Effector memory CD8-positive, alpha-beta T cell (primary cell): Measurements from ENCODE around the gene TMPRSS11D.

Source experiments
- ATAC-seq: fragments of 150-1000 bp; cut with Tn5 transposase; replicated peaks from 2 replicates; pipeline ENCODE4 v1.10.0; 2021; ENCODE audit warnings: mild to moderate bottlenecking, moderate library complexity
- DNase-seq, 3 experiments: peaks; one replicate each; pipeline ENCODE4 v3.0.0; 2021
- H3K27ac Mint-ChIP-seq, 2 donors: one replicate each; pipeline ENCODE4 v1.8.0; 2022; ENCODE audit warnings: mild to moderate bottlenecking in 2 of 2, mixed read lengths in 2 of 2, moderate library complexity in 2 of 2
- H3K27me3 Mint-ChIP-seq, 2 donors: one replicate each; pipeline ENCODE4 v1.8.0; 2022; ENCODE audit warnings: mixed read lengths in 2 of 2
- H3K36me3 Mint-ChIP-seq: one replicate; pipeline ENCODE4 v1.8.0; 2022; ENCODE audit warnings: mild to moderate bottlenecking, moderate library complexity, mixed read lengths; ENCODE audit not compliant: insufficient read depth
- H3K4me1 Mint-ChIP-seq, 2 donors: one replicate each; pipeline ENCODE4 v1.8.0; 2022; ENCODE audit warnings: low read depth in 2 of 2, mixed read lengths in 2 of 2
- H3K4me3 Mint-ChIP-seq, 2 donors: one replicate each; pipeline ENCODE4 v1.8.0; 2022; ENCODE audit warnings: mild to moderate bottlenecking in 2 of 2, mixed read lengths in 2 of 2, moderate library complexity in 2 of 2
- H3K9me3 Mint-ChIP-seq, 2 donors: one replicate each; pipeline ENCODE4 v1.8.0; 2022; ENCODE audit warnings: mixed read lengths in 2 of 2
- total RNA-seq, 9 experiments: gene quantifications; one replicate each; lab custom pipeline; 2026; lab: John Stamatoyannopoulos, UW

The TMPRSS11D gene
- 0 to 0.06 (median 0) reads per million in 9 experiments for total RNA-seq

DNA sequence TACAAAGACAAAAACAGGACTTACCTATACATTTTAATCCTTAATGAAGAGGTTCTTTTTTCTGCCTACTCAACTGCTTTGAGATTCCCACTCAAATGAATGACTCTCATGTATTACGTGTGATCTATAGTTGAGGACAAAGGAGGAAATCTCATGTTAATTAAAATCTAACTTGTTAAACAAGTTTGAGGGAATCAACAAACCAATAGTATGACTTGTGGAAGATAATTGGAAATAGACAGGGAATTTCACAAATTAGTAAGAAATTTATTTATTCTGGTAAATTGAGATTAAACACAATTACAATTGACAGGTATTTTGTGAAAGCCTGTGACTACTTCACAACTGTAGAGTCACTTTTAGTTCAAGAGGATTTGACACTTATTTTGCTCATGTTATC, at the start of gene TMPRSS11D:
Gene TMPRSS11D, minus strand, starts transcription at position 101 of the 400 bp plus-strand sequence. Its CDS starts 69 bp downstream, at position 32.
- Mint-ChIP-seq H3K4me1 (no peaks in the 10 kb centered on the region), H3K36me3 (no peaks in the 10 kb centered on the region), H3K4me3 (no peak within 1 kb of the TSS), H3K9me3 (peaks cover 0 to 4% of the 10 kb centered on the region in 2 donors), H3K27ac (no peak within 1 kb of the TSS), H3K27me3 (no peaks in the 10 kb centered on the region)
- DNase-seq: no peak
- no peak for ATAC-seq

GRCh38 chr4:67933038-67933437, 49.2 kb upstream of the TMPRSS11D start:
- Mint-ChIP-seq H3K4me3 (no peak overlapping the region), H3K4me1 (no peaks in the 10 kb centered on the region), H3K27me3 (no peaks in the 10 kb centered on the region), H3K27ac (no peak overlapping the region), H3K36me3 (peaks cover 3% of the 10 kb centered on the region), H3K9me3 (no peaks in the 10 kb centered on the region)
- ATAC-seq (no peak), DNase-seq (no peak)

DNA sequence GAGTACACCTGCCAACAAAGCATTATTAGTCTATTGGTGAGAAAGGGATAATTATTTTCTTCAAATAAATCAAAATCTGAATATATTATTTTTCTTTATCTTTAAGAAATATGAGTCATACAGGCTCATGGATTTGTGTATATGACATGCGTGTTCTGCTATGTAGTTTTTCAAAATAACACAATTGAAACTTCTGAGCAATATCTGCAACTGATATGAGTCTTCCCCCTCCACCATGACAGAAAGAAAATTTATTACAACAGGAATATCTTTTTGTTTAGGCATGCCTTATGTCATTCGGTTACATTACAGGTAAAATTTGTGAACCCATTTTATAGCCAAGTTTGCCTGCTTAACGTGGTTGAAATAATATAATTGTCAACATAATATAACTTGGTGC, 47.5 kb upstream of the TMPRSS11D start:
- no peak for ATAC-seq
- no peak overlapping the region for H3K27ac Mint-ChIP-seq
- no peaks in the 10 kb centered on the region for H3K27me3 Mint-ChIP-seq
- H3K9me3 Mint-ChIP-seq: no peaks in the 10 kb centered on the region
- H3K36me3 Mint-ChIP-seq: peaks cover 3% of the 10 kb centered on the region
- DNase-seq: no peak
- H3K4me1 Mint-ChIP-seq: no peaks in the 10 kb centered on the region
- H3K4me3 Mint-ChIP-seq: no peak overlapping the region

DNA sequence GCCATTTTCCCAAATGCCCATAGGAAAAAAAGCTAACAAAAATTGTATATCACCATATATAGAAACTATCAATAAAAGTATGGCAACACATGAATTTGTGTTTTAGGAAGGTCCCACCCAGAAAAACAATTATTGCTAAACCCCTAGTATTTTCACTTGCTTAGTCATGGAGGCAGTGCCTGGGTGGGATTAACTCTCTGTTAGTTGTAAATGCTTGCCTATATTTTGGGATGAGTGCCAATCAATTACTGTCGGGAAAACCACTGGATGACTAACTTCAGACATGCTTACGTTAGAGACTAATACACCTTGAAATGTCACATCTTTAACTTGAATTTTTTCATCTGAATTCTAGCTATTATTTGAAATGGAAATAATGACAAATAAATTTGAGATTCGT, 45.6 kb upstream of the TMPRSS11D start:
- H3K36me3 Mint-ChIP-seq: peaks cover 3% of the 10 kb centered on the region
- ATAC-seq (no peak), DNase-seq (no peak)
- H3K27me3 Mint-ChIP-seq: no peaks in the 10 kb centered on the region
- H3K9me3 Mint-ChIP-seq: no peaks in the 10 kb centered on the region
- H3K4me3 Mint-ChIP-seq: no peak overlapping the region
- no peak overlapping the region for H3K27ac Mint-ChIP-seq
- no peaks in the 10 kb centered on the region for H3K4me1 Mint-ChIP-seq

DNA sequence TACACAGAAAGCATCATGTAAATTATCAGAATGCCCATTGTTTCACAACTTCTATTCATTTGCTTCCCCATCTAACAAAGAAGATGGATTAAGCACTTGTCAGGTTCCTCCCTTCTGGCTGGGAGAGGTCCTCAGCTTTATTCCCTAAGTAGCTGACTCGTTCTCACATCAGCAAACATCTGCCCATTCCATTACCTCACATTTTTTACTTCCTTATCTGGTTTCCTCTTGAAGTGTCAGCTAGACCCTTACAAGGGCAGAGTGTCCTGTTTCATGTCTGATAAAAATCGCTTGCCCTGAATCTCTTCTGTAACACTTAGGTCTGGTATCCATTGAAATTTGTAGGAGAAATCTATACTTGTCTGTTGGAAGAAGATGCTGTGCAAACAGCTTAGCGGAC, 44.7 kb upstream of the TMPRSS11D start:
- Mint-ChIP-seq H3K4me1 (no peaks in the 10 kb centered on the region), H3K27ac (no peak overlapping the region), H3K9me3 (no peaks in the 10 kb centered on the region), H3K27me3 (no peaks in the 10 kb centered on the region), H3K36me3 (peaks cover 3% of the 10 kb centered on the region), H3K4me3 (no peak overlapping the region)
- ATAC-seq (no peak), DNase-seq (no peak)

- H3K9me3 Mint-ChIP-seq: no peaks in the 10 kb centered on the region
- no peak overlapping the region for H3K27ac Mint-ChIP-seq
- no peak overlapping the region for H3K4me3 Mint-ChIP-seq
- DNase-seq (no peak), ATAC-seq (no peak)
- H3K27me3 Mint-ChIP-seq: no peaks in the 10 kb centered on the region
- no peaks in the 10 kb centered on the region for H3K36me3 Mint-ChIP-seq
- H3K4me1 Mint-ChIP-seq: no peaks in the 10 kb centered on the region
Measured at GRCh38 chr4:67927251-67927650, 43.4 kb upstream of the TMPRSS11D start.

DNA sequence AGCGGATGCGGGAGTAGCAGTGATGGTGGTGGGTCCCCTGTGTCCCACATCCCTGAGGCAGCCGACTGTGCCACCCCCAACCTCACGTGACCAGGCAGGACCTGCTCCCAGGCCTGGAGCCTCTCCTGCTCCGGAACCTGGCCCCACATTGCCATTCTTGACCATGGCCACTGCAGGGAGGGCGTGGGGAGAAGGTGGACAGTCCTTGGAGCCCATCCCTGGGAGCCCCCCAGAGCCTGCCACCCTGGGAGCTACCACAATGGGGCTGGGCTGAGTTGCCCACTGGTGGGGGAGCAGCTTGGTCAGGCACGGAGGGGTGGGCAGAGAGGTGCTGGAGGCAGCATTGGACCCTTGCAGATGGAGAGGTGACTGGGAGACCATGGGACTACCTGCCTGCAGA, 42.7 kb upstream of the TMPRSS11D start:
- Mint-ChIP-seq H3K27ac (no peak overlapping the region), H3K27me3 (no peaks in the 10 kb centered on the region), H3K4me3 (no peak overlapping the region), H3K9me3 (no peaks in the 10 kb centered on the region), H3K4me1 (no peaks in the 10 kb centered on the region), H3K36me3 (no peaks in the 10 kb centered on the region)
- DNase-seq: no peak
- no peak for ATAC-seq

DNA sequence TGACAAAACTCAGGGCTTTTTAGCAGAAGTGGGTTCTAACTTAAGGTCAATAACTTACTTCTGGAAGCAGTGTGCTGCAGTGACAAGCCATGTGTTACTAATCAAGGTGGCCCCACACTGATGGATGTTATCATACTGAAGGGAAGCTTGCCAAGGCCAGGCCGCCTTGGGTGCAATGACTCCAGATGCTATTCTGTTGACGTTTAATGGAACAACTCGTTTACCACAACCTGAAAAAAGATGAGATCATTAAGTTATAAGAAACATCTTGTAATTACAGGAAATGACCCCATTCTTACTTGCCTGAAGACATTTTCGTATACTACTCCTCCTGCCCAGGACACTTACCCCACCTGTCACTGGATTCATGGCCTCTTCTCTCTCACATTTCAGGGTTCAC, 38.9 kb upstream of the TMPRSS11D start:
- no peaks in the 10 kb centered on the region for H3K36me3 Mint-ChIP-seq
- H3K4me3 Mint-ChIP-seq: no peak overlapping the region
- peaks cover 0 to 9% of the 10 kb centered on the region in 2 donors for H3K27me3 Mint-ChIP-seq
- no peaks in the 10 kb centered on the region for H3K4me1 Mint-ChIP-seq
- no peak overlapping the region for H3K27ac Mint-ChIP-seq
- ATAC-seq: no peak
- H3K9me3 Mint-ChIP-seq: no peaks in the 10 kb centered on the region
- no peak for DNase-seq

DNA sequence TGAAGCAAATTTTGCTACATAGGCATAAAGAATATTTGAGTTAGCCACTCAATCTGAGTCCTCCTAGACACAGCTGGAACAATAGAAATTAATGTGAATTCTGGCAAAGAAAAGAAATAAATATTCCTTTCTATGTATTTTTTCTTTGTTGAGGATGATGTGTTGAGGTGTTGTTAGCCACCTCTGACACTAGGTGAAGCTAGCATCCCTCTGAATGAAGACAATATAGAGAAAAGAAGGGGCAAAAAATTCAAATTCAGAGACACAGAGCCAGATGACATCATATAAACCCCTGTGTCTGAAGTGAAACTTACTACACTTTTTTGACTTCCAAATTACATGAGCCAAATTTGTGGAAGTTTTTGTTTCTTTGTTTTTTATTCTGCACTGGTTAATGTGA, 34.6 kb upstream of the TMPRSS11D start:
- ATAC-seq (no peak), DNase-seq (no peak)
- Mint-ChIP-seq H3K4me3 (no peak overlapping the region), H3K27ac (no peak overlapping the region), H3K27me3 (peaks cover 5 to 17% of the 10 kb centered on the region in 2 donors), H3K9me3 (no peaks in the 10 kb centered on the region), H3K36me3 (no peaks in the 10 kb centered on the region), H3K4me1 (no peaks in the 10 kb centered on the region)

GRCh38 chr4:67915400-67915966, 31.7 kb upstream of the TMPRSS11D start:
- ATAC-seq: no peak
- Mint-ChIP-seq H3K4me3 (no peak overlapping the region), H3K27me3 (peaks cover 15 to 17% of the 10 kb centered on the region in 2 donors)

DNA sequence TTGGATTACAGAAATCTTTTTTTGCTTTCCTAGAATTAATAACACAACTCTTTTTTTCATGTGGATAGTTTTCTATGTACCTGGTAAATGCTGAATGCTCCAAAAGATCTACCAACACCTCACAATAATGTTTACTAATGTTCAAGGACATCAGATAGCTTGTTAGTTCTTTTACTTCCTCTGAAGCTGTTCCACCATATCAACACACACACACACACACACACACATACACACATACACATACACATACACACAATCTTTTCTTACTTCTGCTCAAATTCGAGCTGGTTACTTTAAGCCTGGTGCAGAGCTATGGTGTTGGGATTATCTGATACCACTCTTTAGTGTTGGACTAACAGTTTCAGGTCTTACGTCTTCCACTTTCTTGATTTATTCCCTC, 28.3 kb upstream of the TMPRSS11D start:
- peaks cover 8 to 15% of the 10 kb centered on the region in 2 donors for H3K27me3 Mint-ChIP-seq
- no peak overlapping the region for H3K4me3 Mint-ChIP-seq
- H3K27ac Mint-ChIP-seq: no peak overlapping the region
- no peaks in the 10 kb centered on the region for H3K4me1 Mint-ChIP-seq
- no peaks in the 10 kb centered on the region for H3K9me3 Mint-ChIP-seq
- DNase-seq: no peak
- no peak for ATAC-seq
- H3K36me3 Mint-ChIP-seq: no peaks in the 10 kb centered on the region

More at GRCh38 chr4:67915400-67915966, 31.7 kb upstream of the TMPRSS11D start:
- Mint-ChIP-seq H3K4me1 (no peaks in the 10 kb centered on the region), H3K27ac (no peak overlapping the region), H3K36me3 (no peaks in the 10 kb centered on the region), H3K9me3 (no peaks in the 10 kb centered on the region)
- no peak for DNase-seq

- no peak for ATAC-seq
- H3K27ac Mint-ChIP-seq: no peak overlapping the region
- no peaks in the 10 kb centered on the region for H3K9me3 Mint-ChIP-seq
- no peak overlapping the region for H3K4me3 Mint-ChIP-seq
- H3K4me1 Mint-ChIP-seq: no peaks in the 10 kb centered on the region
- no peaks in the 10 kb centered on the region for H3K36me3 Mint-ChIP-seq
- DNase-seq: no peak
- H3K27me3 Mint-ChIP-seq: peaks cover 8 to 15% of the 10 kb centered on the region in 2 donors
Measured at GRCh38 chr4:67911638-67912037, 27.8 kb upstream of the TMPRSS11D start.

- Mint-ChIP-seq H3K36me3 (no peaks in the 10 kb centered on the region), H3K9me3 (no peaks in the 10 kb centered on the region), H3K27ac (no peak overlapping the region), H3K4me1 (no peaks in the 10 kb centered on the region), H3K27me3 (peaks cover 8 to 17% of the 10 kb centered on the region in 2 donors), H3K4me3 (no peak overlapping the region)
- DNase-seq: no peak
- ATAC-seq: no peak
Measured at GRCh38 chr4:67911141-67911540, 27.3 kb upstream of the TMPRSS11D start.

GRCh38 chr4:67910585-67910905, 26.7 kb upstream of the TMPRSS11D start:
- ATAC-seq: no peak
- no peak overlapping the region for H3K4me3 Mint-ChIP-seq
- no peaks in the 10 kb centered on the region for H3K9me3 Mint-ChIP-seq
- DNase-seq: no peak
- H3K27me3 Mint-ChIP-seq: peaks cover 2 to 18% of the 10 kb centered on the region in 2 donors
- no peak overlapping the region for H3K27ac Mint-ChIP-seq
- no peaks in the 10 kb centered on the region for H3K4me1 Mint-ChIP-seq
- H3K36me3 Mint-ChIP-seq: no peaks in the 10 kb centered on the region
